Measurements from ENCODE around the gene CRACR2A.

The CRACR2A gene

GRCh38 chr12:3752741-3753486 lies at the start of gene CRACR2A:
CRACR2A (minus strand) TSS chr12:3753109; CDS start chr12:3696999, 56,110 bp downstream.
- Histone ChIP-seq H3K79me2 (ENCODE audit: control insufficient read depth, insufficient read depth, low read length, unreplicated experiment) (peaks cover 30% of the 10 kb centered on the region), H2AFZ (ENCODE audit: low read length, unreplicated experiment) (peak within 1 kb of the TSS; percentile 81), H3K27ac (ENCODE audit: low read depth, low read length) (peak within 1 kb of the TSS; percentile 60), H3K36me3 (ENCODE audit: insufficient read depth, low read length) (no peaks in the 10 kb centered on the region), H3K4me1 (ENCODE audit: control insufficient read depth, insufficient read depth, low read length, unreplicated experiment) (peaks cover 21% of the 10 kb centered on the region), H3K27me3 (ENCODE audit: insufficient read depth, low read length) (no peaks in the 10 kb centered on the region), H3K4me3 (ENCODE audit: low read depth, low read length) (peak within 1 kb of the TSS; percentile 78)

- Histone ChIP-seq H3K36me3 (ENCODE audit: insufficient read depth, low read length) (no peaks in the 10 kb centered on the region), H3K4me1 (ENCODE audit: control insufficient read depth, insufficient read depth, low read length, unreplicated experiment) (no peaks in the 10 kb centered on the region), H3K27ac (ENCODE audit: low read depth, low read length) (no peak overlapping the region), H2AFZ (ENCODE audit: low read length, unreplicated experiment) (no peak overlapping the region), H3K27me3 (ENCODE audit: insufficient read depth, low read length) (no peaks in the 10 kb centered on the region), H3K79me2 (ENCODE audit: control insufficient read depth, insufficient read depth, low read length, unreplicated experiment) (no peaks in the 10 kb centered on the region), H3K4me3 (ENCODE audit: low read depth, low read length) (no peak overlapping the region)
Measured at GRCh38 chr12:3797531-3798048, 44.7 kb upstream of the CRACR2A start.

DNA sequence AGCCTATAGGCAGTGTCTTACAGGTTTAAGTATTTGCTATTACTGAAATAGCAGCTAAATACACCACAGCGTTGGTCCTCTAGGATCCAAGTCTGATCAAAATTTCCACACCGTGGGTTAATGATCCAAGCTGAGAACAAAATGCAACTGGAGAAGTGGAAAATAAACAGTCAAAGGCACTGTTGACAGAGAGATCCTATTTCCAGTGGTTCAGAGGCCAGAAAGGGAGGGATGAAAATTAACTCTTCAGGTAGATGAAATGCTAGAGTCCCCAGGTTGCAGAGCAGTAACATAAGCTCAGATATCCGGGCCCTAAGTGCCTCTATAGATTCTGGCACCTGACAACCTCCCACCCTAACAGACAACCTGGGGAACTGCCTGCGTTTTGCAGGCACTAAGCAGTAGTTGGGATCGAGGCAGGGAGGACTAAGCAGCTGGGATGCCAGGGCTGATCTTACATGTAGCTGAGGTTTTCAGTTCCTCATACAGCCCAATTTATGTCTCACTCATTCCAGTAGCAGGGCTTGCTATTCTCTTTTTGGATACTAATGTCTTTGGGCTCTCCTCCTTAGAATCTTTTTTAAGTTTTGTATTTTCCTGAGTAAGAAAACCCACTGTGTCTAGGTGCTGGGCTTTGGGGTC lies 42.7 kb upstream of the CRACR2A start:
- H3K27ac ChIP-seq (ENCODE audit: low read depth, low read length) = no peak overlapping the region
- H3K4me1 ChIP-seq (ENCODE audit: control insufficient read depth, insufficient read depth, low read length, unreplicated experiment) = no peaks in the 10 kb centered on the region
- H2AFZ ChIP-seq (ENCODE audit: low read length, unreplicated experiment) = no peak overlapping the region
- no peaks in the 10 kb centered on the region for H3K79me2 ChIP-seq (ENCODE audit: control insufficient read depth, insufficient read depth, low read length, unreplicated experiment)
- no peak overlapping the region for H3K4me3 ChIP-seq (ENCODE audit: low read depth, low read length)
- no peaks in the 10 kb centered on the region for H3K27me3 ChIP-seq (ENCODE audit: insufficient read depth, low read length)
- H3K36me3 ChIP-seq (ENCODE audit: insufficient read depth, low read length) = no peaks in the 10 kb centered on the region

DNA sequence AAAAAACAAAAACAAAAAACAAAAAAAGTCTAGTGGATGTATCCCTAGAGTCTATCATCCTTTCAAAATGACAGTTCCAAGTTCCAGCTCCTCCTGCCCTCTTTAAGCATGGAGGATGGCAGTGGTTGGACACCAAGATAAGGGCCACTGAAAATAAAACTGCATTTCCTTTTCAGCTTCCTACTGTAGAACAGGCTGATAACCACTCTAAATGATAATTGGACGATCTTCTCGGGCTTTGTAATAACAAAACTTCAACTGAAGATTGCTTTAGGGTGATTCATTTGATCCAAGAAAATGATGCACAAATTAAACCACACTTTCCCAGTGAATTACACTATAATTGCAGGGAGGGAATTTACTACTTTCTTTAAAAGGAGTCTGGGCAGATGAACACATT lies 42.2 kb upstream of the CRACR2A start:
- H3K36me3 ChIP-seq (ENCODE audit: insufficient read depth, low read length) = no peaks in the 10 kb centered on the region
- no peak overlapping the region for H3K27ac ChIP-seq (ENCODE audit: low read depth, low read length)

GRCh38 chr12:3792623-3793288 lies 39.8 kb upstream of the CRACR2A start:
- no peaks in the 10 kb centered on the region for H3K4me1 ChIP-seq (ENCODE audit: control insufficient read depth, insufficient read depth, low read length, unreplicated experiment)
- H3K27ac ChIP-seq (ENCODE audit: low read depth, low read length) = no peak overlapping the region
- H3K36me3 ChIP-seq (ENCODE audit: insufficient read depth, low read length) = no peaks in the 10 kb centered on the region
- no peak overlapping the region for H3K4me3 ChIP-seq (ENCODE audit: low read depth, low read length)
- H3K79me2 ChIP-seq (ENCODE audit: control insufficient read depth, insufficient read depth, low read length, unreplicated experiment) = no peaks in the 10 kb centered on the region
- peaks cover 10% of the 10 kb centered on the region; the same call in 1 of the 2 replicates for H3K27me3 ChIP-seq (ENCODE audit: insufficient read depth, low read length)
- no peak overlapping the region for H2AFZ ChIP-seq (ENCODE audit: low read length, unreplicated experiment)

More for the DNA sequence above, 42.2 kb upstream of the CRACR2A start:
- H3K4me3 ChIP-seq (ENCODE audit: low read depth, low read length) = no peak overlapping the region
- H3K4me1 ChIP-seq (ENCODE audit: control insufficient read depth, insufficient read depth, low read length, unreplicated experiment) = no peaks in the 10 kb centered on the region
- H3K79me2 ChIP-seq (ENCODE audit: control insufficient read depth, insufficient read depth, low read length, unreplicated experiment) = no peaks in the 10 kb centered on the region
- no peak overlapping the region for H2AFZ ChIP-seq (ENCODE audit: low read length, unreplicated experiment)
- H3K27me3 ChIP-seq (ENCODE audit: insufficient read depth, low read length) = no peaks in the 10 kb centered on the region

DNA sequence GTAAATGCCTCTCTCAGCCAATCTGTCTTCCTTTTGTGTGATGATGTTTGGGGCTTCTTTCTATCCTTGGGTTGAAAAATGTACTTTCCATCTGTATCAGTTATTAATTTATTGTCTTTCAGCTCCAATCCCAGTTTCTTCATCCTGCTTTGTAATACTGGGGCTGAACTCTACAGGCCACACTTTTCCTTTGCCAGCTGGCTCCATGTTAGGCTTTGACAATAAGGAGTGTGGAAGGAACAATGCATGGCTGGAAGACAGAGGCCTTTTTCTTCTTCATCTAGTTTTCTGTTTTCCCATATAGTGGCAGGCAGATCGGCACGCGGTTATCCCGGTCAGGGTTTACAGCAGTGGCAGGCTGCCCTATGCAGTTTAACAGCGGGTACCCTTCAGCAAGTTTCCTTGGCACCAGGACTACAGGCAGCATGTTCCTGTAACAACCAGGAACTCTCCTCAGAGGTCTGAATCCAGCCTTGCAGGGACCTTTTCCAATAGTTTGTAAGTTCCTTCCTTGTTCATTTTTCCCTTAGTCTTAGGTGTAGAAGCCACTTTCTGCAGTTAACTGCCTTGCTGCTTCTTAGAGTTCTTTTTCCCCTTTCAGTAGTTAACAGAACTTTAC lies 38.5 kb upstream of the CRACR2A start:
- H2AFZ ChIP-seq (ENCODE audit: low read length, unreplicated experiment) = no peak overlapping the region
- no peaks in the 10 kb centered on the region for H3K36me3 ChIP-seq (ENCODE audit: insufficient read depth, low read length)
- H3K4me3 ChIP-seq (ENCODE audit: low read depth, low read length) = no peak overlapping the region
- no peaks in the 10 kb centered on the region for H3K79me2 ChIP-seq (ENCODE audit: control insufficient read depth, insufficient read depth, low read length, unreplicated experiment)
- peaks cover 10% of the 10 kb centered on the region; the same call in 1 of the 2 replicates for H3K27me3 ChIP-seq (ENCODE audit: insufficient read depth, low read length)
- H3K27ac ChIP-seq (ENCODE audit: low read depth, low read length) = no peak overlapping the region
- H3K4me1 ChIP-seq (ENCODE audit: control insufficient read depth, insufficient read depth, low read length, unreplicated experiment) = no peaks in the 10 kb centered on the region

DNA sequence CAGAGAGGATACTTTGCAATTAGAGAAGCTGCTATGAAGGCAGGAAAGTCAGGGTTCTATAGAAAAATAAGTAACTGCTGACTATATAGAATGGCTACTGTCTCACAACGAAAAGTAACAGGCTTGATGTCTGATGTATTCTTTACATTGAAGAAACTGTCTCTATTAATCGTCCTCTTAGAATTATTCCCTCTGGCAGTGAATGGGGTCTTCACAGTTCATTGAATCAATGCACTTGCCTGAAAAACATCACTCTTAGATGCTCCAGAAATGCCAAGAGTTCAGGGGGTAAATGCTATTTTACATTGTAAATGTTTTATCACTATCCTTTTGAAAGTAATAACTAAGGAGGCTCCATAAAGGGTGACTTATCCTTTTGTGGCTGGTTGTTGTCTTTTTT lies 37.7 kb upstream of the CRACR2A start:
- Histone ChIP-seq H2AFZ (ENCODE audit: low read length, unreplicated experiment) (no peak overlapping the region), H3K36me3 (ENCODE audit: insufficient read depth, low read length) (no peaks in the 10 kb centered on the region), H3K4me1 (ENCODE audit: control insufficient read depth, insufficient read depth, low read length, unreplicated experiment) (no peaks in the 10 kb centered on the region), H3K4me3 (ENCODE audit: low read depth, low read length) (no peak overlapping the region), H3K27me3 (ENCODE audit: insufficient read depth, low read length) (peaks cover 12% of the 10 kb centered on the region; the same call in 1 of the 2 replicates), H3K79me2 (ENCODE audit: control insufficient read depth, insufficient read depth, low read length, unreplicated experiment) (no peaks in the 10 kb centered on the region), H3K27ac (ENCODE audit: low read depth, low read length) (no peak overlapping the region)

- Histone ChIP-seq H2AFZ (ENCODE audit: low read length, unreplicated experiment) (no peak overlapping the region), H3K27ac (ENCODE audit: low read depth, low read length) (no peak overlapping the region), H3K79me2 (ENCODE audit: control insufficient read depth, insufficient read depth, low read length, unreplicated experiment) (no peaks in the 10 kb centered on the region), H3K27me3 (ENCODE audit: insufficient read depth, low read length) (peaks cover 14% of the 10 kb centered on the region; the same call in 1 of the 2 replicates), H3K36me3 (ENCODE audit: insufficient read depth, low read length) (no peaks in the 10 kb centered on the region), H3K4me3 (ENCODE audit: low read depth, low read length) (no peak overlapping the region), H3K4me1 (ENCODE audit: control insufficient read depth, insufficient read depth, low read length, unreplicated experiment) (no peaks in the 10 kb centered on the region)
Measured at GRCh38 chr12:3789838-3790237, 36.9 kb upstream of the CRACR2A start.

DNA sequence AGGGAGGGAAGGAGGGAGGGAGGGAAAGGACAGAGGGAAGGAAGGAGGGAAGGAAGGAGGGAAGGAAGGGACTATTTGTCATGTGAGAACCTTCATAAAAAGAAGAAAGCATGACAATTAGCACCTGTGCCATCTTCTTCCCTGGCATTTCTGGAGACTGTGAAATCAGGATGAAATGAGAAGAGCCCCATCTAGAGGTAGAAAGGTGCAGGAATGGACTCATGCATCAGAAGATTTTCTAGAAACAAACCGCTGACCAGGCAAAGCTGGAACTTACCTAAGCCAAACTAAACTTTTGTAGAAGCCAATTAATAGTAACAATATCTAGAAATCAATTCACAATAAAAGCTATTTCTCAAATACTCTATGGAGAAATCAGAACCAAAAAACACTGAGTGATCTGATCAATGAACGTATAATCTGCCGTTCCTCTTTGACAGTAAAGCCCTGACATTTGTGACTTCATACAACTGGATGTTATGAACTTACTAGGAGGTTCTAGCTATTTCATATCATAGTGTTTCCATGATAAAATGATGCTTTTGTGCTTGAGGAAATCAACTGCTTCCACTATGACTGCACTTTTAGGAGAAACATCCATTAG lies 24.4 kb upstream of the CRACR2A start:
- Histone ChIP-seq H3K4me3 (ENCODE audit: low read depth, low read length) (no peak overlapping the region), H3K36me3 (ENCODE audit: insufficient read depth, low read length) (no peaks in the 10 kb centered on the region), H2AFZ (ENCODE audit: low read length, unreplicated experiment) (no peak overlapping the region), H3K79me2 (ENCODE audit: control insufficient read depth, insufficient read depth, low read length, unreplicated experiment) (no peaks in the 10 kb centered on the region), H3K27ac (ENCODE audit: low read depth, low read length) (no peak overlapping the region), H3K4me1 (ENCODE audit: control insufficient read depth, insufficient read depth, low read length, unreplicated experiment) (peaks cover under 1% of the 10 kb centered on the region), H3K27me3 (ENCODE audit: insufficient read depth, low read length) (peaks cover 12% of the 10 kb centered on the region; the same call in 1 of the 2 replicates)

All from ACC112 (cell line).